Measurements from ENCODE around the gene PCDH9.

DNA sequence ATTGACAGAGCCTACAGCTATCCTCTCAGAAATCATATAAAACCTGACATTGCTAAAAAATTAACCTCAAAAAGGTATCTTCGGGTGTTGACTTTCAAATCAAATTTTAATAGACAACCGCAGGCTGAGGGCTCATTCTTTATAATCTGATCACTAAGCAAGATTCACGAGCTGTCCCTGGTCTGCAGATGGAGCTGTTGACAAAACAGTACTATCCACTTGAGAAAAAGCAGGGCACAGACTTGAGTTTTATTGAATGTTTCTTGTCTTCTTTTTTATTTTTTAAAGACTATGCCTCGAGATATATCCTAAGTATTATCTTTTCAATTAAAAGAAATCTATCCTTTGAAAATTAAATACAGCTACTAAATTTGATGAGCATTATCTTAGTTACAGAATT, 540.5 kb downstream of the PCDH9 start:
- TF ChIP-seq, protein P1, sequence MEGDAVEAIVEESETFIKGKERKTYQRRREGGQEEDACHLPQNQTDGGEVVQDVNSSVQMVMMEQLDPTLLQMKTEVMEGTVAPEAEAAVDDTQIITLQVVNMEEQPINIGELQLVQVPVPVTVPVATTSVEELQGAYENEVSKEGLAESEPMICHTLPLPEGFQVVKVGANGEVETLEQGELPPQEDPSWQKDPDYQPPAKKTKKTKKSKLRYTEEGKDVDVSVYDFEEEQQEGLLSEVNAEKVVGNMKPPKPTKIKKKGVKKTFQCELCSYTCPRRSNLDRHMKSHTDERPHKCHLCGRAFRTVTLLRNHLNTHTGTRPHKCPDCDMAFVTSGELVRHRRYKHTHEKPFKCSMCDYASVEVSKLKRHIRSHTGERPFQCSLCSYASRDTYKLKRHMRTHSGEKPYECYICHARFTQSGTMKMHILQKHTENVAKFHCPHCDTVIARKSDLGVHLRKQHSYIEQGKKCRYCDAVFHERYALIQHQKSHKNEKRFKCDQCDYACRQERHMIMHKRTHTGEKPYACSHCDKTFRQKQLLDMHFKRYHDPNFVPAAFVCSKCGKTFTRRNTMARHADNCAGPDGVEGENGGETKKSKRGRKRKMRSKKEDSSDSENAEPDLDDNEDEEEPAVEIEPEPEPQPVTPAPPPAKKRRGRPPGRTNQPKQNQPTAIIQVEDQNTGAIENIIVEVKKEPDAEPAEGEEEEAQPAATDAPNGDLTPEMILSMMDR (IDR thresholded peaks at IDR 0.05 in 8 of 11, conservative IDR thresholded peaks at IDR 0.05 in 3 of 11) = peak in 3 of 11 experiments; percentile 4 to 26 (median 7)
- TF ChIP-seq POLR2A (IDR thresholded peaks at IDR 0.05) (no peak), POLR2AphosphoS5 (IDR thresholded peaks at IDR 0.05) (no peak)
